Heart right ventricle (tissue), 16 donors: ENCODE data around the gene DYRK4. TPM values are rescaled to one million over a fixed set of nuclear protein-coding genes. Genes with fewer than 3 reads are reported as not detected.

Experiments used
- ATAC-seq, 8 donors: fragments of 200-7000 bp; cut with Tn5 transposase; one replicate each; pipeline ENCODE4 v1.9.1; 2020; ENCODE audit warnings: mild to moderate bottlenecking in 8 of 8, moderate library complexity in 8 of 8, moderate number of reproducible peaks in 1 of 8
- DNase-seq, 2 donors: peaks; one replicate each; pipeline ENCODE4 v3.0.0-alpha.2; 2020
- H3K27ac ChIP-seq, 10 donors: fragments of 200-600 bp; sonication (generic) in 2 of 10; one replicate each; pipeline versions ENCODE4 v1.5.0 to v1.8.0; 2020 to 2022; ENCODE audit warnings: mild to moderate bottlenecking in 3 of 10
- H3K27me3 ChIP-seq, 7 donors: fragments of 200-600 bp; one replicate each; pipeline ENCODE4 v1.8.0; 2021 to 2022; ENCODE audit warnings: mild to moderate bottlenecking in 2 of 7
- H3K36me3 ChIP-seq, 9 donors: fragments of 200-600 bp; sonication (generic) in 1 of 9; one replicate each; pipeline versions ENCODE4 v1.5.0 to v1.8.0; 2020 to 2022; ENCODE audit warnings: mild to moderate bottlenecking in 2 of 9
- H3K4me1 ChIP-seq, 9 donors: fragments of 200-600 bp; sonication (generic) in 1 of 9; one replicate each; pipeline versions ENCODE4 v1.5.0 to v1.8.0; 2020 to 2022; ENCODE audit warnings: mild to moderate bottlenecking in 4 of 9
- H3K4me3 ChIP-seq, 10 donors: fragments of 200-600 bp; sonication (generic) in 2 of 10; one replicate each; pipeline versions ENCODE4 v1.5.0 to v1.8.0; 2020 to 2022; ENCODE audit warnings: mild to moderate bottlenecking in 7 of 10, moderate library complexity in 2 of 10
- H3K9me3 ChIP-seq, 11 donors: fragments of 200-600 bp in 10 of 11; sonication (generic) in 2 of 11; one replicate each; pipeline versions ENCODE4 v1.5.0 to v1.8.0; 2013 to 2022; ENCODE audit warnings: mild to moderate bottlenecking in 2 of 11, control low read depth in 1 of 11, moderate library complexity in 1 of 11
- WGBS, 2 donors: extraction: QIAGEN DNeasy Blood & Tissue Kit; methylation state at CpG; one replicate each; pipeline ENCODE4 v1.1.7; 2013; ENCODE audit warnings: inconsistent platforms in 1 of 2; 5-methylcytosine and 5-hydroxymethylcytosine counted together
- intact Hi-C, 10 donors: fragments of 100-400 bp; cut with DNase I; formaldehyde crosslinking; loops; one replicate each; pipeline versions ENCODE4 v1.11.1 to v1.14.2; 2022
- polyA plus RNA-seq, 2 donors: library from polyadenylated mRNA; stranded (reverse); fragments of 200-250 nt; gene quantifications; one replicate each; pipeline ENCODE4 v1.2.3, GENCODE V29; 2013
- total RNA-seq, 10 donors: library from RNA; stranded (reverse); fragmentation: NEBNext Ultra II Directional in 3 of 10; extraction: Animal tissue kit (Norgen Biotek cat#: 25700) in 3 of 10; gene quantifications; one replicate each; pipeline versions ENCODE4 v1.2.1 to v1.2.4, GENCODE V29; 2021 to 2023
- TF ChIP-seq, protein P1 (sequence below), 9 donors: fragments of 200-600 bp; sonication (generic) in 2 of 9; IDR thresholded peaks; one replicate each; pipeline versions ENCODE4 v1.5.0 to v1.8.0; 2021 to 2022; ENCODE audit warnings: antibody characterized with exemption in 9 of 9, mild to moderate bottlenecking in 5 of 9, moderate library complexity in 1 of 9
- donor health status: Arrhythmogenic right ventricular cardiomyopathy.
- donor health status: ischemic (EF 13 %, LVEDD 7.1; RV severe dilation, severe dysfunction).
- donor health status: healthy with polysubstance abuse.
- donor health status: DM: no; HTN: yes; CAD: no.
- donor health status: DM: no; HTN: no; CAD: no.
- donor health status: ischemic (EF 25% LVEDD 6.9; RV normal size, moderate dysfunction).
- donor health status: ischemic (EF 25% LVEDD 5.7; RV mildly dilated, moderate dysfunction).
- donor health status: healthy.
- donor health status: DM: yes; HTN: yes; CAD: no.
- donor health status: Ischemic cardiomyopathy.
- donor health status: ischemic (EF 35%, LVEDD 5.7; RV mildly dilated, moderate dysfunction).
- donor health status: nonischemic (EF 11% LVEDD 7.7; RV severe dilation, severe dysfunction).
- donor health status: DM: yes; HTN: yes; CAD: no.
- donor health status: PGD.
- donor health status: ischemic (EF 29% LVEDD 5.4; RV normal size, mild dysfunction).
- donor health status: nonischemic (EF 23%, LVEDD 6.1; RV moderate dilation, normal function).

Gene DYRK4
- total and polyA plus RNA-seq, 12 donors = 21.2 to 64.5 (median 29.8) TPM

DNA sequence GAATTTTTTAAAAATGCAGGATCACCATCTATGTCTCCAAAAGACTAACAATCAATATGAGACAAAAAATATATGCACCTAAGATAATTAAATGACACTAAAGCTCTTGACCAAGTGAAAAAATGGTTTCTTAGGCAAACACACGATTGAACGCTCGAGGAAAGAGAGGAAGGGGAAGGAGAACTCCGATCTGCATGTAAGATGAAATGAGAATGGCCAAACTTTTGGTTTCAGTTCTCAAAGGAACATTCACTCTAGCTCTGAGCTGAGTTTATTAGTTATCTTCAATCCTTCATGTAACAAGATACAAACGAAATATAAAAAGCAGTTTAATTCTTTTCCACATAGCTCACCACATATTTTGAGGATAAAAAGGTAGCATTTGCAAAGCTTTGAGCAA, 2.8 kb downstream of the DYRK4 start:
- Histone ChIP-seq H3K4me1 (peaks cover 0 to 41% (median 3%) of the 10 kb centered on the region in 9 donors), H3K9me3 (no peaks in the 10 kb centered on the region), H3K36me3 (no peaks in the 10 kb centered on the region), H3K27ac (peak overlapping the region in 1 of 10 donors; percentile 80), H3K27me3 (peaks cover 0 to 13% (median 4%) of the 10 kb centered on the region in 7 donors), H3K4me3 (no peak overlapping the region)
- 60 to 76% methylated on average over 5 of the region's 5 CpGs for WGBS, 2 donors
- TF ChIP-seq, protein P1, sequence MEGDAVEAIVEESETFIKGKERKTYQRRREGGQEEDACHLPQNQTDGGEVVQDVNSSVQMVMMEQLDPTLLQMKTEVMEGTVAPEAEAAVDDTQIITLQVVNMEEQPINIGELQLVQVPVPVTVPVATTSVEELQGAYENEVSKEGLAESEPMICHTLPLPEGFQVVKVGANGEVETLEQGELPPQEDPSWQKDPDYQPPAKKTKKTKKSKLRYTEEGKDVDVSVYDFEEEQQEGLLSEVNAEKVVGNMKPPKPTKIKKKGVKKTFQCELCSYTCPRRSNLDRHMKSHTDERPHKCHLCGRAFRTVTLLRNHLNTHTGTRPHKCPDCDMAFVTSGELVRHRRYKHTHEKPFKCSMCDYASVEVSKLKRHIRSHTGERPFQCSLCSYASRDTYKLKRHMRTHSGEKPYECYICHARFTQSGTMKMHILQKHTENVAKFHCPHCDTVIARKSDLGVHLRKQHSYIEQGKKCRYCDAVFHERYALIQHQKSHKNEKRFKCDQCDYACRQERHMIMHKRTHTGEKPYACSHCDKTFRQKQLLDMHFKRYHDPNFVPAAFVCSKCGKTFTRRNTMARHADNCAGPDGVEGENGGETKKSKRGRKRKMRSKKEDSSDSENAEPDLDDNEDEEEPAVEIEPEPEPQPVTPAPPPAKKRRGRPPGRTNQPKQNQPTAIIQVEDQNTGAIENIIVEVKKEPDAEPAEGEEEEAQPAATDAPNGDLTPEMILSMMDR (IDR thresholded peaks at IDR 0.05) = no peak
- intact Hi-C loops = no loop called here
- ATAC-seq (no peak), DNase-seq (no peak)

DNA sequence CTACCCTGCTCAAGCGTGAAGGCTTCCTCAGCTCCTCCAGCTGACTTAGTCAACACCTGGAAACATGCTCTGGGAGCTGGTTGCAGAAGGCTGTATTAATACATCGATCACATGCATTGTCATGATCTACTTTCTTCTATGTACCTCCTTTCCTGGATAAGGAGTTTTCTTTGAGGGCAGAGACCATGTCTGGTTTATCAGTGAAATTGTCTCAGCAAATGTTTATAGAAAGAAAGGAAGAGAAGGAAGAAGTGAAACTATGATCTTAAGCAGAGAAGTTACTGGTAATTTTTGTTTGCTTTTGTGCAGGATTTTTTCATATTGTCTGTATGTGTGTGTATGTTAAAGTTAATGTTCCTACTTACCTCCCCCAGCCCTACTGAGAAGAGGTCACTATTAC, 4.5 kb downstream of the DYRK4 start:
- Histone ChIP-seq H3K27ac (peak overlapping the region in 1 of 10 donors; percentile 80), H3K27me3 (peaks cover 0 to 13% (median 4%) of the 10 kb centered on the region in 7 donors), H3K4me3 (no peak overlapping the region), H3K4me1 (peaks cover 0 to 41% (median 3%) of the 10 kb centered on the region in 9 donors), H3K9me3 (no peaks in the 10 kb centered on the region), H3K36me3 (no peaks in the 10 kb centered on the region)
- no peak for DNase-seq
- TF ChIP-seq, protein P1 (IDR thresholded peaks at IDR 0.05) = no peak
- no peak for ATAC-seq
- intact Hi-C loops = no loop called here
- 78 to 88% methylated on average over 2 of the region's 2 CpGs for WGBS, 2 donors

DNA sequence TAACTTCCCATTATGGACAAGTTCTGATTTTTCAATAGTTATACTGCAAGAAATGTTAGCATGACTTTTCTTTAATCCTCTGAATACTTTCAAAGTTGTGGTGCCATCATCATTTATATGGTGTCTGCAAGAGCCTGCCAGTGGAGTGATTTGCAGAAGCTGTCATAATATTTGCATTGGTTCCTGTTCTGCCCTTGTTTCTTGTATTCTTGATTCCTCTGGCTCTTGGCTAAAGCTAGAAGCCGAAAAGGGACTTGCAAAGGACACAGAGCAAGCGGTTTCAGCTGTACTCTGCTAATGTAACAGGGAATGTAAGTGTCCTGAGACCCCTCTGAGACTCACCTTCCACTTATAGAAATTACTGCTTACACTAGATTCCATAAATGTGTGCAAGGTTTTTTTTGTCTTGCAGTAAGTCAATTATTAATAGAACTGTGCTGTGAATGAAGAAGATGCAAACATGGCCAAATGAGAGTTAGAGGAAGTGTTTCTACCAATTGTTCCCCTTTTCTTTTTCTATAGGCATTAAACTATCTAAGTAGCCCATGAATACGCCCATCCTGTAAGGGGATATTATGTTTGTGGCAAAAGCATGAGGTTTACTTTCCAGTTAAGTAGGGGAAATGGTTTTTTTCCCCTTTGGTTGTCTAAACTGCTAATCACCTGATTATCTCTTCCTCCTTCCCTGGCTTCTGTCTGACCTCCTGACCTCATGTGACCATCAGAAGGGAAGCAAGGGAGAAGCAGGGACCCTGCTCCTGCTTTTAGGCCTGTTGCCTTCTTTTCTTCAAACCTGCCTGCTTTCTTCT, 5.3 kb downstream of the DYRK4 start:
- TF ChIP-seq, protein P1 (IDR thresholded peaks at IDR 0.05) = no peak
- no peak overlapping the region for H3K4me3 ChIP-seq
- H3K27ac ChIP-seq = peak overlapping the region in 1 of 10 donors; percentile 80
- WGBS, 2 donors = 70 to 71% methylated on average over 3 of the region's 3 CpGs
- peak in 7 of 8 donors; percentile 13 to 68 (median 48) for ATAC-seq
- intact Hi-C loops = no loop called here
- peaks cover 0 to 9% (median 4%) of the 10 kb centered on the region in 7 donors for H3K27me3 ChIP-seq
- no peaks in the 10 kb centered on the region for H3K36me3 ChIP-seq
- no peaks in the 10 kb centered on the region for H3K9me3 ChIP-seq
- DNase-seq = no peak
- H3K4me1 ChIP-seq = peaks cover 0 to 33% (median 0%) of the 10 kb centered on the region in 9 donors

GRCh38 chr12:4569261-4569660, 7.3 kb downstream of the DYRK4 start:
- DNase-seq (no peak), ATAC-seq (no peak)
- 93 to 95% methylated on average over 4 of the region's 4 CpGs for WGBS, 2 donors
- H3K9me3 ChIP-seq = no peaks in the 10 kb centered on the region
- H3K36me3 ChIP-seq = no peaks in the 10 kb centered on the region
- intact Hi-C loops = no loop called here
- no peak overlapping the region for H3K4me3 ChIP-seq
- H3K27ac ChIP-seq = no peak overlapping the region
- TF ChIP-seq, protein P1 (IDR thresholded peaks at IDR 0.05) = no peak
- H3K27me3 ChIP-seq = peaks cover 0 to 8% (median 0%) of the 10 kb centered on the region in 7 donors
- H3K4me1 ChIP-seq = peaks cover 0 to 28% (median 0%) of the 10 kb centered on the region in 9 donors
